ENCODE data around the gene SERPINB12. TPM values are rescaled to one million over a fixed set of nuclear protein-coding genes. Genes with fewer than 3 reads are reported as not detected.
A peak's percentile ranks its signal among the peaks of the same experiment; 100 is the strongest.

SERPINB12 gene
- total and polyA plus RNA-seq, 7 donors: not detected

DNA sequence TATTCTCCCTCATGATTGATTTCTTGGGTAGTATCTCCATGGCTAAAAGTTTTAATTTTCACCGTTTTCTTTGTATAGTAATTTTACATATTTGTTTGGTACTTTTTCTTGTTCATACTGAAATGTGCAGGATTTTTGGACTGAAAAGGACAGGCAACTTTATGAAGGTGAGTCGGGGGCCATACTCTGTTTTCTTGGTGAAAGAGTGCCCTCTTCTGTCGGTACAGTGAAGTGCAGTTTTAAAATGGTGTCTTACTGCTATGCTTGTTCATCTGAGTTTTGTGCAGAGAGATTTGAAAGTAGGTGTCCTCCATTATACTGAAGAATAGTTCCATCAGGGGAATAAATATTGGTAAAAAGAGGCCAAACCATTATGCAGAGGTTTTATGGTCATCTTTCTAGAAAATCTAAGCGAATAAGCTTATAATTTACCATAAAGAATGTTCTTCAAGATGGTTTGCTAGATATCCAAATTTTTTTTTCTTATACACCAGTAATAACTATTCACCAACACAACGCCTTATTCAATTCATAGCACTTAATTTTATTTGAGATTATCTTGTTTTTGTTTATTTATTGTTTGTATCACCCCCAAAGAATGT is 36.3 kb downstream of the SERPINB12 start:
- 4 to 9% (median 5%) methylated on average over 5 of the region's 5 CpGs for WGBS, 3 donors
- TF ChIP-seq CTCF (IDR thresholded peaks at IDR 0.05): peak; percentile 52
- intact Hi-C loops (cut with DNase I): loop anchor here in 1 of 2 donors (5.0 kb wide), 1 partner anchor 61 kb away; no protein-coding TSS in a partner anchor

DNA sequence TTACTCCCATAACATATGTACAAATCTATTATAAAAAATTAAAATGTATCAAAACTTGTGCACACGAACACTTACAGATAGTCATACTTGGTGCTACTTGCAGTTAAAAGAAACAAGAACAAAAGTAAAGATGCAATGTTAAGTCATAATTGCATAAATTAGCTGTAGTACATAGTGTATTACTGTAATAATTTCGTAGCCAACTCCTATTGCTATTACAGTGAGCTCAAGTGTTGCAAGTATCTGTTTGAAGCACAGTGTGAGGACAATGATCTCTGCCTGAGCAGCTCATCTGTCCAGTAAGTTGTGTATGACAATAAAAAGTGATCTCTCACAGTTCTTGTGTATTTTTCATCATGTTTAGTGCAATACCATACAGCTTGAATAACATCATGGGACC is 37.4 kb downstream of the SERPINB12 start:
- 40 to 67% (median 41%) methylated on average over 2 of the region's 2 CpGs for WGBS, 3 donors
- Histone ChIP-seq H3K27ac (no peak overlapping the region), H3K36me3 (ENCODE audit: insufficient read depth in 1 of 2, low read depth in 1 of 2) (no peaks in the 10 kb centered on the region), H3K4me3 (no peak overlapping the region), H3K27me3 (ENCODE audit: insufficient read depth in 3 of 3, low read length in 2 of 3) (no peaks in the 10 kb centered on the region), H3K4me1 (no peaks in the 10 kb centered on the region), H3K9me3 (no peaks in the 10 kb centered on the region)
- intact Hi-C loops (cut with DNase I): loop anchor here in 1 of 2 donors (5.0 kb wide), 1 partner anchor 62 kb away; no protein-coding TSS in a partner anchor
- no peak for DNase-seq
- no peak for TF ChIP-seq CTCF (IDR thresholded peaks at IDR 0.05)
- no peak for ATAC-seq

More for the DNA sequence above, 36.3 kb downstream of the SERPINB12 start:
- Histone ChIP-seq H3K36me3 (ENCODE audit: insufficient read depth in 1 of 2, low read depth in 1 of 2) (no peaks in the 10 kb centered on the region), H3K27me3 (ENCODE audit: insufficient read depth in 3 of 3, low read length in 2 of 3) (no peaks in the 10 kb centered on the region), H3K9me3 (no peaks in the 10 kb centered on the region), H3K27ac (no peak overlapping the region), H3K4me1 (no peaks in the 10 kb centered on the region), H3K4me3 (no peak overlapping the region)
- ATAC-seq: no peak
- no peak for DNase-seq

DNA sequence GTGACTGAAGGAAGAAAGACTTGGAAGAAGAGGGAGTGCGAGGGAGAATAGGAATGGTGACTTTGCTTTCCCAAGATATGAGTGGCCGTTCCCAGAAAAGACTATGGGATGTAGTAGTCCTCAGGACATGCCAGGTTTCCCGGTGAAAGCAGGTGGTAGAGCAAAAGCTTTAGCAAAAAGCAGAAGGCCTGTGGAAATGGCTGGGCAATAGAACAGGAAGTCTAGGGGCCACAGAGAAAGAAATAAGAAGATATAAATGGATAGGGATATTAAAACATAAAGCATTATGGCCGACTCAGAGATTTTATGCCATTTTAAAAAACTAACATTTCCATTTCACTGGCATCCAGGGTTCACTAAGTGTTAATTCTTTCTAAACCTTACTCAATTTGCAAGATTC is 43.8 kb downstream of the SERPINB12 start:
- Histone ChIP-seq H3K9me3 (no peaks in the 10 kb centered on the region), H3K4me1 (no peaks in the 10 kb centered on the region), H3K27me3 (ENCODE audit: insufficient read depth in 3 of 3, low read length in 2 of 3) (no peaks in the 10 kb centered on the region), H3K36me3 (ENCODE audit: insufficient read depth in 1 of 2, low read depth in 1 of 2) (no peaks in the 10 kb centered on the region), H3K27ac (no peak overlapping the region), H3K4me3 (no peak overlapping the region)
- TF ChIP-seq CTCF (IDR thresholded peaks at IDR 0.05): no peak
- intact Hi-C loops (cut with DNase I): no loop called here
- DNase-seq (no peak), ATAC-seq (no peak)
- 80 to 89% (median 82%) methylated on average over 4 of the region's 4 CpGs for WGBS, 3 donors

GRCh38 chr18:63586431-63586830 is 44.3 kb downstream of the SERPINB12 start:
- Histone ChIP-seq H3K27me3 (ENCODE audit: insufficient read depth in 3 of 3, low read length in 2 of 3) (no peaks in the 10 kb centered on the region), H3K27ac (no peak overlapping the region), H3K4me3 (no peak overlapping the region), H3K4me1 (no peaks in the 10 kb centered on the region), H3K36me3 (ENCODE audit: insufficient read depth in 1 of 2, low read depth in 1 of 2) (no peaks in the 10 kb centered on the region), H3K9me3 (no peaks in the 10 kb centered on the region)
- ATAC-seq (no peak), DNase-seq (no peak)
- intact Hi-C loops (cut with DNase I): no loop called here
- TF ChIP-seq CTCF (IDR thresholded peaks at IDR 0.05): no peak
- WGBS, 3 donors: 68 to 72% (median 70%) methylated on average over 4 of the region's 4 CpGs

- no peaks in the 10 kb centered on the region for H3K4me1 ChIP-seq
- no peak for ATAC-seq
- H3K4me3 ChIP-seq: no peak within 1 kb of the TSS
- no peaks in the 10 kb centered on the region for H3K27me3 ChIP-seq (ENCODE audit: insufficient read depth in 3 of 3, low read length in 2 of 3)
- intact Hi-C loops (cut with DNase I): no loop called here
- no peak for DNase-seq
- TF ChIP-seq CTCF (IDR thresholded peaks at IDR 0.05): no peak
- WGBS, 3 donors: 81 to 93% (median 91%) methylated on average over 4 of the region's 4 CpGs
- H3K27ac ChIP-seq: no peak within 1 kb of the TSS
- H3K36me3 ChIP-seq (ENCODE audit: insufficient read depth in 1 of 2, low read depth in 1 of 2): no peaks in the 10 kb centered on the region
- no peaks in the 10 kb centered on the region for H3K9me3 ChIP-seq
These were observed 44.8 kb downstream of the SERPINB12 start, which contains the start of gene SERPINB13 for GRCh38 chr18:63586966-63587365. SERPINB13 (plus strand) TSS chr18:63587343; CDS start chr18:63588668, 1,325 bp downstream.
